Stimulated activated CD8-positive, alpha-beta memory T cell treated with anti-CD3 and anti-CD28 coated beads, Interleukin-4, amount 100 ng/mL, for 24 hours (primary cell): ENCODE results near the gene ARID5A.
A peak's percentile ranks its signal among the peaks of the same experiment; 100 is the strongest.
"Not testable (repeated sequence)": the region's sequence is repeated elsewhere in the genome, so short reads cannot be mapped to it uniquely, and the experiment has no call there.

Experiments
- DNase-seq: peaks from one replicate; pipeline ENCODE4 v3.0.0-alpha.2; 2020; ENCODE audit warnings: low read depth

Gene ARID5A, protein sequence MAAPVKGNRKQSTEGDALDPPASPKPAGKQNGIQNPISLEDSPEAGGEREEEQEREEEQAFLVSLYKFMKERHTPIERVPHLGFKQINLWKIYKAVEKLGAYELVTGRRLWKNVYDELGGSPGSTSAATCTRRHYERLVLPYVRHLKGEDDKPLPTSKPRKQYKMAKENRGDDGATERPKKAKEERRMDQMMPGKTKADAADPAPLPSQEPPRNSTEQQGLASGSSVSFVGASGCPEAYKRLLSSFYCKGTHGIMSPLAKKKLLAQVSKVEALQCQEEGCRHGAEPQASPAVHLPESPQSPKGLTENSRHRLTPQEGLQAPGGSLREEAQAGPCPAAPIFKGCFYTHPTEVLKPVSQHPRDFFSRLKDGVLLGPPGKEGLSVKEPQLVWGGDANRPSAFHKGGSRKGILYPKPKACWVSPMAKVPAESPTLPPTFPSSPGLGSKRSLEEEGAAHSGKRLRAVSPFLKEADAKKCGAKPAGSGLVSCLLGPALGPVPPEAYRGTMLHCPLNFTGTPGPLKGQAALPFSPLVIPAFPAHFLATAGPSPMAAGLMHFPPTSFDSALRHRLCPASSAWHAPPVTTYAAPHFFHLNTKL

GRCh38 chr2:96536445-96537065 is at the start of gene ARID5A:
TSS of gene ARID5A (plus strand) at chr2:96536752. CDS start at chr2:96536827, 75 bp downstream.
- DNase-seq = peak; percentile 93

DNA sequence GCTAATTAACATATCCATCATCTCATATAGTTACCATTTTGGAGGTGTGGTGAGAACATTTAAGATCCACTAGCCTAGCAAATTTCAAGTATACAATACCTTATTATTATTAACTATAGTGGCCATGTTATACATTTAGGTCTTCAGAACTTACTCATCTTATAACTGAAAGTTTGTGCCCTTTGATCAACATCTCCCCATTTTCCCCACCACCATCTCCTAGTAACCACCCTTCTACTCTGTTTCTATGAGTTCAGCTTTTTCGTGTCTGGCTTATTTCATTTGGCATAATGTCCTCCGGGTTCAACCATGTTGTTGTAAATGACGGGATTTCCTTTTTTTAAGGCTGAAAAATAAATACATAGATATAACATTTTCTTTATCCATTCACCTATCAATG is 47.3 kb upstream of the ARID5A start:
- no peak for DNase-seq

GRCh38 chr2:96489663-96490062 is 46.9 kb upstream of the ARID5A start:
- no peak for DNase-seq

- DNase-seq = no peak
Measured at GRCh38 chr2:96491860-96492497, 44.6 kb upstream of the ARID5A start.

DNA sequence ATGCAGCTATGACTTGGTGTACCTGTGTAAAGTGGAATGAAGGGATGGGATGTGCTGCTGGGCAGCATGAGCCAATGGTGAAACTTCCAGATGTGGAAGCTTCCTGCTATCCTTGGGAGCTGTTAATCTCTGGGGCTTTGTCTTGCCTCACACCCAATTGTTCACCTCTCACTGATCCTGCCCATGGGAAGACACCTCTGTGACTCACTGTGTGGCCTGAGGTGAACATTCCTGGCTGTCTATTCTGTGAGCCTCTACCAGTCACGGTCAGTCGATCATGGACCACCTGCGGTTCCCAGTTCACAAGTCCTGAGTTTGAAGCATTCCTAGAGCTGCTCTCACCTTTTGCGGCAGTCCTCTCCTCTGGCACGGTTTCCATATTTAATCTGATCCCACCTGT is 43.5 kb upstream of the ARID5A start:
- no peak for DNase-seq

DNA sequence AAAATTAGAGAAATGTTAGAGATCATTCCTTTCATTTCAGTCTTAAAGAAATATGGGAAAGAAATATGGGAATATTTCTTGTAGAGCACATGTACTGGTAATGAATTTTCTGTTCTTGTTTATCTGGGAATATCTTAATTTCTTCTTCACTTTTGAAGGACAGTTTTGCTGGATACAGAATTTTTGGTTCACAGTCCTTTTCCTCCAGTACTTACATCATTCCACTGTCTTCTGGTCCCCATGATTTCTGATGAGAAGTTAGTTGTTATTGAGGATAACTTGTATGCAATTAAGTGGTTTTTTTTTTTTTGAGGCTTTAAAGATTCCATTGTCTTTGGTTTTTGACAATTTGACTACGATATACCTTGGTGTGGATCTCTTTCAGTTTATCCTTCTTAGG is 42.4 kb upstream of the ARID5A start:
- no peak for DNase-seq

GRCh38 chr2:96495982-96496629 is 40.4 kb upstream of the ARID5A start:
- no peak for DNase-seq

DNA sequence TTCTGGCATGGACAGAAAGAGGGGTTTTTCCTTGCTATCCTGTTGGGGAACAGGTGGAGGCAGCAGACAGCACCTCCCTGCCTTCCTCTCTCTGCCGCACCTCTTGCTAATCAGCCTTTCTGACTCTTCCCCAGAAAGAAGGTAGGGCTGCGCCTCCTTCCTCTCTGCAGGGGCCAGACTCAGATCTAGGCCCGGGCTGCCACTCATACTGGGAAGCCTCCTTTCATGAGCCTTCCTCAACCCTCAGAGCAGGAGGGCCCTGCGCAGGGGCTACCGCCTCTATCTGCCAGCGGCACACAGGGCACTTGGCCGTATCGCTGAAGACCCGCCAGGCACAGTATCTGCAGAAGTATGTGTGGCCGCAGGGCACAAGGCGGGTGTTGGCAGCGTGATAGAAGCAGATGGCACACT is 38.5 kb upstream of the ARID5A start:
- DNase-seq = no peak

- not testable (repeated sequence) for DNase-seq
Measured at GRCh38 chr2:96498611-96499010, 37.9 kb upstream of the ARID5A start.

GRCh38 chr2:96499061-96499960 is 37.2 kb upstream of the ARID5A start:
- no peak for DNase-seq

- DNase-seq = no peak
Measured at GRCh38 chr2:96500385-96501066, 36.0 kb upstream of the ARID5A start.

DNA sequence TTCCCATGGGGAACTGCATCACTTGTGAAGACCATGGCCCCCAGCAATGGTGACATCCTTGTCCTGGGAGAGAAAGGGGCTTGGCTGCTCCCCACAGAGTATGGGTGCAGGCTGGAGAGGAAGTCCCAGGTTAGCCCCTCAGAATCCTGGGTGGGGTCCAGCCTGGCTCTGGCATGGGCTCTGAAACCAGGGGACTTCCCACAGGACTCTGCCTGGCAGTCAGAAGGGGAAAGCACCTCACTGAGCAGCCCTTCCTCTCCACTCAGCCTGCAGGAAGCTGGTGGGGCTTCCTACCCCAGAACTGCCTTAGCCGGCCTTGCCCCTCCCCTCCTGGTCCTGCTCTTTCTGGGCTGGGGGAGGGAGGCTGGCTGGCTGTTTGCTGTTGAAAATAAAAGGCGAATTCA is 35.1 kb upstream of the ARID5A start:
- no peak for DNase-seq

GRCh38 chr2:96501886-96502810 is 34.4 kb upstream of the ARID5A start:
- DNase-seq = no peak

GRCh38 chr2:96502891-96503636 is 33.5 kb upstream of the ARID5A start:
- DNase-seq = no peak

DNA sequence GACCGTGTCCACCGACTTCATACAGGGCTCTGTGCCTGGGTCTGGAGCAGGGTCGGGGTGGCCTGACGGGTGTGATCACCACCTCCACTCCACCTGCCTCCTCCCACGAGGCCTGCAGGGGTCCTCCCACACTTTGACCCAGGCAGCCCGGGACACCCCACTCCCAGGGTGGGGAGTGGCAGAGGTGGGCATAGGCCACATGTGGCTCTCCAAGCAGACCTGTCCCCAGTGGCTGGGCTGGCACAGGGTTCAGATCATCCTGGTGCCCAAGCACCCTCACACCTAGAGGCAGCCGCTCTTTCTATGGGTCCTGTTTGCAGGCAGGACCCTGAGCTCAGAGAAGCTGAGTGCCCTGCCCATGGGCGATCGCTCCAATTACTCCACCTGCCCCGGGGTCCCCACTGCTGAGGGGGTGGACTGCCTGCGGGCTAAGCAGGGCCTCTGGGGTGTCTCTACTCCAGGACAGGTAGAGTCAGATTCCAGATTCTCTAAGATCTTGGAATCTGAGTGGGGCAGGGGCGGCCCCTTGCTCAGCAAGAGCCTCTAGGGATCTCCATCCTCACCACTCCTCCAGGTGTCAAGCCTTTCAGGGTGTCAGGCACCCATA is 32.8 kb upstream of the ARID5A start:
- DNase-seq = no peak

GRCh38 chr2:96505231-96505889 is 31.2 kb upstream of the ARID5A start, which contains the start of gene NEURL3:
TSS of gene NEURL3 (minus strand) at chr2:96505357. CDS start at chr2:96505286, 71 bp downstream.
- DNase-seq = no peak
